ENCODE measurements around the gene DPF3.

GRCh38 chr14:72830356-72830755 is 63.5 kb downstream of the DPF3 start:
- no peak for TF ChIP-seq CTCF (conservative IDR thresholded peaks at IDR 0.05)
- no peak for TF ChIP-seq EZH2 (IDR thresholded peaks at IDR 0.05; ENCODE audit: low read depth)
